SK-N-MC (cell line): ENCODE results near the gene SDK2.
"Not testable (repeated sequence)": the region's sequence is repeated elsewhere in the genome, so short reads cannot be mapped to it uniquely, and the experiment has no call there.

Experiments
- DNase-seq: peaks from one replicate; pipeline ENCODE4 v3.0.0-alpha.2; 2011; ENCODE audit warnings: low read depth, low spot score
- H3K27ac ChIP-seq: fragments of 200-600 bp; sonication (generic); 2 replicates; pipeline ENCODE4 v1.5.1; 2016; ENCODE audit warnings: mixed run types
- H3K36me3 ChIP-seq: fragments of 200-600 bp; sonication (generic); 2 replicates; pipeline ENCODE4 v1.6.1; 2017; ENCODE audit warnings: antibody characterized with exemption, low read length, mixed read lengths; ENCODE audit not compliant: insufficient read depth
- H3K4me3 ChIP-seq: fragments of 200-600 bp; sonication (generic); 2 replicates; pipeline ENCODE4 v1.5.1; 2016
- H3K9ac ChIP-seq: fragments of 200-600 bp; sonication (generic); 2 replicates; pipeline ENCODE4 v1.8.0; 2017; ENCODE audit warnings: mixed run types, mixed read lengths; ENCODE audit not compliant: insufficient read length
- H3K9me3 ChIP-seq: fragments of 200-600 bp; sonication (generic); 2 replicates; pipeline ENCODE4 v1.6.1; 2017; ENCODE audit warnings: low read depth, mild to moderate bottlenecking, antibody characterized with exemption, low read length, moderate library complexity, mixed read lengths
- EZH2 ChIP-seq: fragments of 200-600 bp; sonication (generic); IDR thresholded peaks from one replicate; pipeline ENCODE4 v1.6.1; 2017; ENCODE audit warnings: antibody characterized with exemption
- FOXP2 ChIP-seq: optimal IDR thresholded peaks from 2 replicates; pipeline ENCODE3; 2011; ENCODE audit warnings: mild to moderate bottlenecking, moderate library complexity; ENCODE audit not compliant: insufficient read depth; ENCODE audit errors: extremely low read length, control extremely low read depth
- POLR2AphosphoS5 ChIP-seq: IDR thresholded peaks from 2 replicates; pipeline ENCODE4 v1.6.1; 2012; ENCODE audit warnings: mild to moderate bottlenecking, low read depth, low read length, borderline replicate concordance

The SDK2 gene

GRCh38 chr17:73317513-73318426, 326.5 kb downstream of the SDK2 start:
- no peak overlapping the region for H3K9ac ChIP-seq
- no peak for DNase-seq
- H3K27ac ChIP-seq = no peak overlapping the region
- no peak overlapping the region for H3K4me3 ChIP-seq
- no peaks in the 10 kb centered on the region for H3K9me3 ChIP-seq
- no peaks in the 10 kb centered on the region for H3K36me3 ChIP-seq
- TF ChIP-seq POLR2AphosphoS5 (no peak), FOXP2 (no peak), EZH2 (no peak)

GRCh38 chr17:73316919-73317505, 327.2 kb downstream of the SDK2 start:
- TF ChIP-seq EZH2 = no peak
- TF ChIP-seq POLR2AphosphoS5 = no peak
- TF ChIP-seq FOXP2 = no peak
- Histone ChIP-seq H3K4me3 (no peak overlapping the region), H3K36me3 (no peaks in the 10 kb centered on the region), H3K9me3 (no peaks in the 10 kb centered on the region), H3K9ac (no peak overlapping the region), H3K27ac (no peak overlapping the region)
- DNase-seq = no peak

GRCh38 chr17:73315471-73315870, 328.8 kb downstream of the SDK2 start:
- TF ChIP-seq EZH2 = no peak
- Histone ChIP-seq H3K4me3 (no peak overlapping the region), H3K27ac (no peak overlapping the region), H3K36me3 (no peaks in the 10 kb centered on the region), H3K9me3 (no peaks in the 10 kb centered on the region), H3K9ac (no peak overlapping the region)
- no peak for DNase-seq

- H3K9ac ChIP-seq = no peak overlapping the region
- no peak overlapping the region for H3K27ac ChIP-seq
- no peak for DNase-seq
- H3K9me3 ChIP-seq = no peaks in the 10 kb centered on the region
- H3K4me3 ChIP-seq = no peak overlapping the region
- no peak for TF ChIP-seq POLR2AphosphoS5
- no peak for TF ChIP-seq EZH2
- TF ChIP-seq FOXP2 = no peak
- H3K36me3 ChIP-seq = no peaks in the 10 kb centered on the region
Observed at GRCh38 chr17:73313526-73314127, 330.6 kb downstream of the SDK2 start.

GRCh38 chr17:73312887-73313286, 331.4 kb downstream of the SDK2 start:
- not testable (repeated sequence) for H3K9ac ChIP-seq, H3K36me3 ChIP-seq, H3K27ac ChIP-seq, H3K9me3 ChIP-seq, DNase-seq, H3K4me3 ChIP-seq

- no peaks in the 10 kb centered on the region for H3K9me3 ChIP-seq
- H3K4me3 ChIP-seq = peak within 1 kb of the TSS; percentile 96
- peak within 1 kb of the TSS; percentile 92 for H3K27ac ChIP-seq
- no peak for DNase-seq
- H3K9ac ChIP-seq = peak within 1 kb of the TSS; percentile 88
- TF ChIP-seq EZH2 (no peak), FOXP2 (no peak), POLR2AphosphoS5 (peak; percentile 73; the same call in 1 of the 2 replicates)
- H3K36me3 ChIP-seq = no peaks in the 10 kb centered on the region
Observed at GRCh38 chr17:73311781-73312641, 332.2 kb downstream of the SDK2 start, which contains the start of gene CDC42EP4. Gene CDC42EP4 (minus strand): TSS chr17:73312001. CDS start chr17:73286500, 25,501 bp downstream.

GRCh38 chr17:73311428-73311780, 332.8 kb downstream of the SDK2 start:
- Histone ChIP-seq H3K4me3 (peak overlapping the region; percentile 96), H3K36me3 (no peaks in the 10 kb centered on the region), H3K27ac (peak overlapping the region; percentile 25; the same call in 1 of the 2 replicates), H3K9me3 (no peaks in the 10 kb centered on the region), H3K9ac (peak overlapping the region; percentile 88)
- TF ChIP-seq POLR2AphosphoS5 (no peak), FOXP2 (no peak), EZH2 (no peak)
- DNase-seq = no peak

GRCh38 chr17:73309727-73310596, 334.3 kb downstream of the SDK2 start:
- H3K9ac ChIP-seq = peak overlapping the region; percentile 88
- TF ChIP-seq EZH2 = no peak
- TF ChIP-seq FOXP2 = no peak
- TF ChIP-seq POLR2AphosphoS5 = no peak; the same call in 1 of the 2 replicates
- DNase-seq = no peak
- H3K27ac ChIP-seq = peak overlapping the region; percentile 92
- H3K4me3 ChIP-seq = peak overlapping the region; percentile 96
- H3K9me3 ChIP-seq = no peaks in the 10 kb centered on the region
- H3K36me3 ChIP-seq = no peaks in the 10 kb centered on the region

GRCh38 chr17:73308959-73309358, 335.3 kb downstream of the SDK2 start:
- not testable (repeated sequence) for H3K27ac ChIP-seq, H3K36me3 ChIP-seq, DNase-seq, H3K4me3 ChIP-seq, H3K9ac ChIP-seq, H3K9me3 ChIP-seq
